HG03469 (cell line): ENCODE measurements around the gene CGB5.
A peak's percentile ranks its signal among the peaks of the same experiment; 100 is the strongest.

ENCODE experiments used
- ATAC-seq: cut with Tn5 transposase; IDR thresholded peaks from one replicate; pipeline ENCODE4 v1.9.1; 2021; ENCODE audit warnings: mild to moderate bottlenecking, moderate library complexity, moderate number of reproducible peaks; ENCODE audit not compliant: unreplicated experiment

CGB5 gene

GRCh38 chr19:49085020-49085867 is 41.6 kb downstream of the CGB5 start, which contains the start of gene SNRNP70:
Gene SNRNP70 (plus strand): TSS chr19:49085451. CDS start chr19:49086415, 964 bp downstream.
- ATAC-seq, result peak; percentile 74

GRCh38 chr19:49085868-49086232 is 42.2 kb downstream of the CGB5 start:
- no peak for ATAC-seq

GRCh38 chr19:49086296-49086695 is 42.6 kb downstream of the CGB5 start:
- no peak for ATAC-seq

- no peak for ATAC-seq
These were observed 47.9 kb downstream of the CGB5 start for GRCh38 chr19:49091391-49092038.

GRCh38 chr19:49092686-49093085 is 49.0 kb downstream of the CGB5 start:
- no peak for ATAC-seq
